HG02763 (cell line): ENCODE data around the gene NLGN1.
A peak's percentile ranks its signal among the peaks of the same experiment; 100 is the strongest.
"Not testable (repeated sequence)": the region's sequence is repeated elsewhere in the genome, so short reads cannot be mapped to it uniquely, and the experiment has no call there.

ENCODE experiments used
- ATAC-seq: cut with Tn5 transposase; IDR thresholded peaks from one replicate; pipeline ENCODE4 v1.9.1; 2021; ENCODE audit warnings: mild to moderate bottlenecking, moderate library complexity; ENCODE audit not compliant: unreplicated experiment

The NLGN1 gene

GRCh38 chr3:173552526-173552925, 155.0 kb downstream of the NLGN1 start:
- no peak for ATAC-seq

- no peak for ATAC-seq
These were observed 156.2 kb downstream of the NLGN1 start for GRCh38 chr3:173553635-173554280.

- no peak for ATAC-seq
These were observed 159.0 kb downstream of the NLGN1 start for GRCh38 chr3:173556546-173556945.

- ATAC-seq: no peak
These were observed 170.5 kb downstream of the NLGN1 start for GRCh38 chr3:173567997-173568396.

- no peak for ATAC-seq
These were observed 171.1 kb downstream of the NLGN1 start for GRCh38 chr3:173568623-173569022.

GRCh38 chr3:173583496-173583895, 186.0 kb downstream of the NLGN1 start:
- ATAC-seq: no peak

GRCh38 chr3:173584093-173584837, 186.7 kb downstream of the NLGN1 start:
- peak; percentile 54 for ATAC-seq

GRCh38 chr3:173584838-173585831, 187.6 kb downstream of the NLGN1 start:
- ATAC-seq: no peak

GRCh38 chr3:173586166-173586565, 188.6 kb downstream of the NLGN1 start:
- no peak for ATAC-seq

- no peak for ATAC-seq
These were observed 189.5 kb downstream of the NLGN1 start for GRCh38 chr3:173587055-173587454.

- no peak for ATAC-seq
These were observed 191.0 kb downstream of the NLGN1 start for GRCh38 chr3:173588556-173588955.

GRCh38 chr3:173589116-173589515, 191.6 kb downstream of the NLGN1 start:
- ATAC-seq: no peak

GRCh38 chr3:173591401-173591800, 193.9 kb downstream of the NLGN1 start:
- no peak for ATAC-seq

GRCh38 chr3:173594881-173595280, 197.3 kb downstream of the NLGN1 start:
- not testable (repeated sequence) for ATAC-seq

- ATAC-seq: no peak
These were observed 202.1 kb downstream of the NLGN1 start for GRCh38 chr3:173599673-173600072.

GRCh38 chr3:173614522-173614921, 217.0 kb downstream of the NLGN1 start:
- no peak for ATAC-seq

GRCh38 chr3:173615661-173616060, 218.1 kb downstream of the NLGN1 start:
- no peak for ATAC-seq

GRCh38 chr3:173617490-173617889, 219.9 kb downstream of the NLGN1 start:
- no peak for ATAC-seq

GRCh38 chr3:173618148-173618547, 220.6 kb downstream of the NLGN1 start:
- no peak for ATAC-seq

GRCh38 chr3:173618703-173619102, 221.2 kb downstream of the NLGN1 start:
- ATAC-seq: no peak

GRCh38 chr3:173622166-173622565, 224.6 kb downstream of the NLGN1 start:
- no peak for ATAC-seq
